Measurements from ENCODE around the gene MYH9. TPM values are rescaled to one million over a fixed set of nuclear protein-coding genes. Genes with fewer than 3 reads are reported as not detected.

Gene MYH9
- total and polyA plus RNA-seq, 4 donors, result 184 to 667 (median 332) TPM

DNA sequence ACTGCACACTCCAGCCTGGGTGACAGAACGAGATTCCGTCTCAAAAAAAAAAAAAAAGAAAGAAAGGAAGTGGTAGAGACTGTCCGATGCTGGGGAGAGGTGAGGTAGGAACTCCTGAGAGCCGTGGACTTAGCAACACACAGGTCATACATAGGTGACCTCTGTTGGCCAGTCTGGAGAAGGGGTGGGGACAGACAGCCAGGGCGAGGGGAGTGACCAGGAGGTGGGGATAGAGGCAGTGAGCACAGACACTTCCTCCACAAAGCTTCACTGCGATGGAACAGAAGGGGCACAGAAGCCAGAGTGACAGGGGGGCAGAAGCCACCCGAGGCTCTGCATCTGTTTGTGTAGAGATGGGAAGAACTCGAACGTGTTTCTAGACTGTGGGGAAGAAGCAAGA, 47.1 kb downstream of the MYH9 start:
- Histone ChIP-seq H3K27me3 (ENCODE audit: control insufficient read depth in 3 of 3, insufficient read depth in 3 of 3, low read length in 2 of 3) (no peaks in the 10 kb centered on the region), H3K4me1 (ENCODE audit: control insufficient read depth in 5 of 5, insufficient read depth in 5 of 5, low read length in 5 of 5) (peaks cover 14 to 41% (median 19%) of the 10 kb centered on the region in 5 donors), H3K4me3 (no peak overlapping the region), H3K9ac (ENCODE audit: insufficient read depth in 1 of 2, low read length in 2 of 2) (no peak overlapping the region), H3K9me3 (ENCODE audit: control insufficient read depth in 4 of 4, insufficient read depth in 3 of 4, low read length in 3 of 4) (no peaks in the 10 kb centered on the region), H3K36me3 (ENCODE audit: control insufficient read depth in 4 of 4, insufficient read depth in 4 of 4, low read length in 4 of 4) (peaks cover 11 to 57% (median 33%) of the 10 kb centered on the region in 4 donors), H3K27ac (ENCODE audit: low read depth in 1 of 2, low read length in 1 of 2) (peak overlapping the region; percentile 14 to 81)
- ATAC-seq (ENCODE audit: insufficient read depth, low FRiP score) (no peak), DNase-seq (no peak)
- 51 to 54% methylated on average over 9 of the region's 9 CpGs for WGBS, 2 donors
- TF ChIP-seq, protein P1, sequence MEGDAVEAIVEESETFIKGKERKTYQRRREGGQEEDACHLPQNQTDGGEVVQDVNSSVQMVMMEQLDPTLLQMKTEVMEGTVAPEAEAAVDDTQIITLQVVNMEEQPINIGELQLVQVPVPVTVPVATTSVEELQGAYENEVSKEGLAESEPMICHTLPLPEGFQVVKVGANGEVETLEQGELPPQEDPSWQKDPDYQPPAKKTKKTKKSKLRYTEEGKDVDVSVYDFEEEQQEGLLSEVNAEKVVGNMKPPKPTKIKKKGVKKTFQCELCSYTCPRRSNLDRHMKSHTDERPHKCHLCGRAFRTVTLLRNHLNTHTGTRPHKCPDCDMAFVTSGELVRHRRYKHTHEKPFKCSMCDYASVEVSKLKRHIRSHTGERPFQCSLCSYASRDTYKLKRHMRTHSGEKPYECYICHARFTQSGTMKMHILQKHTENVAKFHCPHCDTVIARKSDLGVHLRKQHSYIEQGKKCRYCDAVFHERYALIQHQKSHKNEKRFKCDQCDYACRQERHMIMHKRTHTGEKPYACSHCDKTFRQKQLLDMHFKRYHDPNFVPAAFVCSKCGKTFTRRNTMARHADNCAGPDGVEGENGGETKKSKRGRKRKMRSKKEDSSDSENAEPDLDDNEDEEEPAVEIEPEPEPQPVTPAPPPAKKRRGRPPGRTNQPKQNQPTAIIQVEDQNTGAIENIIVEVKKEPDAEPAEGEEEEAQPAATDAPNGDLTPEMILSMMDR (IDR thresholded peaks at IDR 0.05; ENCODE audit: control extremely low read depth, extremely low read depth), result no peak

DNA sequence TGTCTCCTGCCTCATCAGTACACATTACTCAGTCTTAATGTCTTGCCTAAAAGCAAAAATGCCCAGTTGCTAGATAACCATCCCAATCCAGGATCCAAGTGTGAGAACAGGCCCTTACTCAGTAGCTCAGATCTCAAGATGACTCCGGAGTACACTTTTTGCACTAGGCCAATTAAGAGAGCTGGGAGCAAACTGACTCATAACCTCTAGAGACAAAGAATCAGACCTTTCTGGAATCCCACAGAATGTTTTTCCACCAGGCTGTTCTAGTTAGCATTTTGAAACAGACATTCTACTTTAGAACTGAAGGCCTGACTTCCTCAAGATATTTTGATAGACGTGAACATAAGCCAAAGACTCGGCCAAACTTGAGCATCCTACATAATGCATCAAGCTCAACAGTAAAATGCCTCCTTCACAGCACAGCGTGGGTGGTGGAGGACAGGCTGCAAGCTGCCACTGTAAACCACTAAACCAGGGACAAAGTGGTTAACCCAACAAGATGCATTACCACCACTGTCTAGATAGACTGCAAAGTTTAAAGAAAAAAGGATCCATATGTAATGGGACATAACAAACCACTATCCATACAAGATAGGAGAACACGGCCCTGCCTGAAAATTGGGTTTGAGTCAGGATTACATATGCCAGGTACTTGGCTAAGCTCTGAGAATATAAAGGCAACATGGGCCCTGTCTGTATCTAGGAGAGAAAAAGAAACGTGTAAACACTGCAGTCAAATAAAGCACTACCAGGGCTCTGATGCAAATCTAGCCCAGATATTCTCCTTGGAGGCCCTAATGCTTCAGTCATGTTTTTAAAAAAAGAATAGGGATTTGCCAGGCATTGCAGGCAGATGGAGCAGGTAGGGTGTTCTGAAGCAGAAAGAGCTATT, 48.3 kb downstream of the MYH9 start:
- ATAC-seq (ENCODE audit: insufficient read depth, low FRiP score) (no peak), DNase-seq (no peak)
- no peaks in the 10 kb centered on the region for H3K27me3 ChIP-seq (ENCODE audit: control insufficient read depth in 3 of 3, insufficient read depth in 3 of 3, low read length in 2 of 3)
- H3K9me3 ChIP-seq (ENCODE audit: control insufficient read depth in 4 of 4, insufficient read depth in 3 of 4, low read length in 3 of 4), result no peaks in the 10 kb centered on the region
- peaks cover 16 to 39% (median 31%) of the 10 kb centered on the region in 5 donors for H3K4me1 ChIP-seq (ENCODE audit: control insufficient read depth in 5 of 5, insufficient read depth in 5 of 5, low read length in 5 of 5)
- H3K9ac ChIP-seq (ENCODE audit: insufficient read depth in 1 of 2, low read length in 2 of 2), result no peak overlapping the region
- H3K36me3 ChIP-seq (ENCODE audit: control insufficient read depth in 4 of 4, insufficient read depth in 4 of 4, low read length in 4 of 4), result peaks cover 11 to 60% (median 35%) of the 10 kb centered on the region in 4 donors
- WGBS, 2 donors, result 56 to 80% methylated on average over 6 of the region's 6 CpGs
- TF ChIP-seq, protein P1 (IDR thresholded peaks at IDR 0.05; ENCODE audit: control extremely low read depth, extremely low read depth), result no peak
- peak overlapping the region; percentile 7 to 30 for H3K27ac ChIP-seq (ENCODE audit: low read depth in 1 of 2, low read length in 1 of 2)
- H3K4me3 ChIP-seq, result no peak overlapping the region

DNA sequence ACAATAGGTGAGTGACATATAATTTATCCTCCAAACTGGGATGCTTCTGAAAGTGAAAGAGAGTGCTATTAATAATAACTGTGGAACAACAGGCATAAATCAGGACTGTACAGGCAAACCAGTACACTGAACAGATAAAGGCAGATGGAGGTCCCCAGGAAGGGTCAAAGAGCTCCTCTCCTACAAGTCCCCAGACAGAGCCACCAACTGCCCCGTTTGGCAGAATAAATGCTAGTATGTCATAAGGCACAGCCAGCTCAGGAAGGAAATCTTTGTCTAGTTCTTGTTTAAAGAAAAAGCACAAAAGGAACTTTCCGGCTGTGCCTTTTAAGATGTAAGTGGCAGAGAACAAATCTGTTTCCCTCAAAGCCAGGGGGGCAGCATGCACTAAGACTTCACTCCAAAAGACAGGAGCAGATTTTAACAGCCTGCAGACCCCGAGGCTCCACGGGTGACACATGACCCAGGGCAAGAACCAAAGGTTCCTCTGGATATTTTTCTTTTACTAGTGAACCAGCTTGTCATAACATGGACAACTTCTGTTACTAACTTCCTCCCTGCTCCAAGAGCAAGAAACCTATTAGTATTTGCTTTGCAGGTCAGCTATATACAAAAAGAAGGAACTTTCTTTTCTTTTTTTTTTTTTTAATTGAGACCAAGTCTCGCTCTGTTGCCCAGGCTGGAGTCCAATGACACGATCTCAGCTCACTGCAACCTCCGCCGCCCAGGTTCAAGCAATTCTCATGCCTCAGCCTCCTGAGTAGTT, 50.2 kb downstream of the MYH9 start:
- TF ChIP-seq, protein P1 (IDR thresholded peaks at IDR 0.05; ENCODE audit: control extremely low read depth, extremely low read depth), result no peak
- H3K4me1 ChIP-seq (ENCODE audit: control insufficient read depth in 5 of 5, insufficient read depth in 5 of 5, low read length in 5 of 5), result peaks cover 7 to 46% (median 34%) of the 10 kb centered on the region in 5 donors
- H3K27me3 ChIP-seq (ENCODE audit: control insufficient read depth in 3 of 3, insufficient read depth in 3 of 3, low read length in 2 of 3), result no peaks in the 10 kb centered on the region
- peak overlapping the region; percentile 63 to 71 for H3K27ac ChIP-seq (ENCODE audit: low read depth in 1 of 2, low read length in 1 of 2)
- H3K4me3 ChIP-seq, result no peak overlapping the region
- no peaks in the 10 kb centered on the region for H3K9me3 ChIP-seq (ENCODE audit: control insufficient read depth in 4 of 4, insufficient read depth in 3 of 4, low read length in 3 of 4)
- ATAC-seq (ENCODE audit: insufficient read depth, low FRiP score), result no peak
- 31 to 47% methylated on average over 8 of the region's 8 CpGs for WGBS, 2 donors
- DNase-seq, result no peak
- H3K9ac ChIP-seq (ENCODE audit: insufficient read depth in 1 of 2, low read length in 2 of 2), result no peak overlapping the region
- peaks cover 11 to 59% (median 35%) of the 10 kb centered on the region in 4 donors for H3K36me3 ChIP-seq (ENCODE audit: control insufficient read depth in 4 of 4, insufficient read depth in 4 of 4, low read length in 4 of 4)

Measured in lung (tissue), 12 donors.